AG10803 (cell line): ENCODE data around the gene MARS2.
A peak's percentile ranks its signal among the peaks of the same experiment; 100 is the strongest.
"Not testable (repeated sequence)": the region's sequence is repeated elsewhere in the genome, so short reads cannot be mapped to it uniquely, and the experiment has no call there.

Experiments used
- DNase-seq: peaks from one replicate; pipeline ENCODE4 v3.0.0; 2010; ENCODE audit warnings: low read depth
- H3K4me3 ChIP-seq: 2 replicates; pipeline ENCODE4 v1.5.1; 2011; ENCODE audit warnings: mild to moderate bottlenecking, low read length, control low read depth
- CTCF ChIP-seq: conservative IDR thresholded peaks from 2 replicates; pipeline ENCODE4 v1.5.1; 2011; ENCODE audit warnings: mild to moderate bottlenecking, low read length, control low read depth, inconsistent platforms

MARS2 gene

GRCh38 chr2:197707316-197708213, 2.4 kb downstream of the MARS2 start:
- peak; percentile 65 for DNase-seq
- peak; percentile 81 for TF ChIP-seq CTCF

DNA sequence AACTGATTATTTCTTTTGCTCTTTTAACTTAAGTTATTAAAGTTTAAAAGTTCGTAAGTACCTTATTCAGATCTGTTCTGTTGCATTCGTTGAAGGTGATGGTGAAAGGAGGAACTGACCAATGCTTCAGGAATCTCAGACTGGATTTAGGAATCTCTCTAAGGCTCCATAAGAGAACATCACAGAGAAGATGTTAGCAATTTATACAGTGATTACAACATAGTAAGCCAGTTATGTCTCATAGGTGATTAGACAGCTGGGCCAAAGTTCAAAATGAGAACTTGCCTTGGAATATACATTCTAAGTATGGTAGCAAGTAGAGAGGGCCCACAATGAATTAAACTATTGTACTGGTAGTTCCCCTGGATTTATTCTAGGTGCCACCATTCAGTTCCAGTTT, 3.2 kb downstream of the MARS2 start:
- no peak overlapping the region for H3K4me3 ChIP-seq
- peak; percentile 77 for DNase-seq
- TF ChIP-seq CTCF = no peak

More at GRCh38 chr2:197707316-197708213, 2.4 kb downstream of the MARS2 start:
- peak overlapping the region; percentile 23 for H3K4me3 ChIP-seq

- DNase-seq, H3K4me3 ChIP-seq: not testable (repeated sequence)
These were observed 4.0 kb downstream of the MARS2 start for GRCh38 chr2:197709140-197709539.

GRCh38 chr2:197710424-197711042, 5.4 kb downstream of the MARS2 start:
- DNase-seq = no peak
- no peak for TF ChIP-seq CTCF
- no peak overlapping the region for H3K4me3 ChIP-seq

DNA sequence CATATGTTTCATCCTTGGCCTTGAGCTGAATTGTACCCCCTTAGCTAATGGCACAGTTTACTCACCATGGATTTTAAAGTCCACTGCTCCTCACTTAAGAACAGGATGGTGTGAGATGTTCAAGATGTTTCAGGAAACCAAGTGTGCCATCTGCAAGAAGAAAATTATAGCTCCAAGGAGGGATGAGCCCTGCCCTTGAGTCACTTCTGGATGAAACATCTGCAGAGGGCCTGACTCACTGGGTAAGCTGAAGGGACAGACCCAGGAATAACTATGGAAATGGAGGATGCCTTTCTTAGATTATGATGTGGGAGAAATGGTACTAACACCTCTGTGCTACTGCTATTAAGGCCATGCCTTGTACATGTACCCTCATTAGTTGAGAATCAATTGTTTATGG, 6.4 kb downstream of the MARS2 start:
- peak; percentile 24 for DNase-seq
- no peak overlapping the region for H3K4me3 ChIP-seq

GRCh38 chr2:197713271-197713670, 8.1 kb downstream of the MARS2 start:
- no peak for TF ChIP-seq CTCF
- DNase-seq = no peak
- no peak overlapping the region for H3K4me3 ChIP-seq

More for the DNA sequence above, 6.4 kb downstream of the MARS2 start:
- no peak for TF ChIP-seq CTCF

- DNase-seq = no peak
- no peak for TF ChIP-seq CTCF
- H3K4me3 ChIP-seq = no peak overlapping the region
These were observed 12.7 kb downstream of the MARS2 start for GRCh38 chr2:197717863-197718262.
